GM21737 (cell line): ENCODE data around the gene SLC14A1.

Experiments
- ATAC-seq: cut with Tn5 transposase; IDR thresholded peaks from one replicate; pipeline ENCODE4 v1.9.1; 2021; ENCODE audit warnings: mild to moderate bottlenecking, moderate library complexity; ENCODE audit not compliant: unreplicated experiment

The SLC14A1 gene

DNA sequence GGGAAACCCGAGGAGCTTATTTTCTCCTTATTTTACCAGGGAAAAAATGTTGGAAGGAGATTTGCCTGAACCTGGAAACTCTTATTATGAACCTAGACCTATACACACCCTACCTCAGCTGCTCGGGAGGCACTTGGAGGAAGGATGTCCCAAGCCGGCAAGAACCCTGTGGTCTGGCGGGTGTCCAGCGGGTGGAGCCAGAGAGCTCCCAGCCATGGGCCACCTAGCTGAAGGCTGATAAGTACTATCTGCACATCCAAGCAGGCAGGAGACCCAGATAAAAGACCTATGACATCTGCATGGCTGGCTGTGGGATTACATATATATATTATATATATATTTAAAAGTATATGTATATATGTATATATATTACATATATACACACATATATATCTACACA, 1.1 kb upstream of the SLC14A1 start:
- peak; percentile 77 for ATAC-seq

DNA sequence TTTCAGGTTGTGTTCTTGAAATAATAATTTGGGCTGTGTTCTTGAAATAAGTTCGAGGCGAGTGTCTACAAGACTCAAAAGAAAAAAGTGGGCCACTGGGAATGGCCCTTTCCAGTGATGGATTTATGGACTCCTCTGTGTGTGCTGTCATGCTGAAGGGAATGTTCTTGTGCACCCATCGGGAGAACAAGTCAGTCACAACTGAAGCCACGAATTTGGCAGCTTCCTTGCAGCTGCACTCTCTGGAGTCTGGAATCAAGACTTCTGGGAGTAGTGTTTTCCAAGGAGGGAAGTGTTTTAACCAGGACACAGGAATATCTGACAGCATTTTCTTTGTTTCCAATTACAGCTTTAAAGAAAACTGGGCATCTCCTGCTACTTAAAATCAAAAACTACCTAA, 620 bp downstream of the SLC14A1 start:
- ATAC-seq: no peak

DNA sequence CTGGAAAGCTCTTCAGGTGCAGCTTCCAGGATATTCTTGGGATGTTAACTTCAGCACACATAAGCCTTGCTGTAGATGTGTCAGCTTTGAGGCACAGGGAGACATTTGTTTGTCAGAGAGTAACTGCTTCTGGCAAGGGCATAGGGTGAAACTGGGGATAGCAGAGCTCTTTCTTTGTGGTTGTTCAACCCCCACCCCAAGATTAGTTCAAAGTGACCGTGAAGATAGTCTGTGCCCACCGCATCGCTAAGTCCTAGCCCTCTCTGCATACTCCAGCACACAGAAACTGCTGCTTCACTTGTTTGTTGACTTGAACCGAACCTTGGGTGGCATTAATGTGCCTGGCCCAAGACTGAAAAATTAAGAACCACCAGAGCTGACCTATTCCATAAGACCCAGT, 1.4 kb downstream of the SLC14A1 start:
- no peak for ATAC-seq

- no peak for ATAC-seq
These were observed 2.6 kb downstream of the SLC14A1 start for GRCh38 chr18:45726603-45727002.

GRCh38 chr18:45727068-45727467, 3.1 kb downstream of the SLC14A1 start:
- ATAC-seq: no peak

GRCh38 chr18:45728336-45729010, 4.5 kb downstream of the SLC14A1 start:
- ATAC-seq: no peak

DNA sequence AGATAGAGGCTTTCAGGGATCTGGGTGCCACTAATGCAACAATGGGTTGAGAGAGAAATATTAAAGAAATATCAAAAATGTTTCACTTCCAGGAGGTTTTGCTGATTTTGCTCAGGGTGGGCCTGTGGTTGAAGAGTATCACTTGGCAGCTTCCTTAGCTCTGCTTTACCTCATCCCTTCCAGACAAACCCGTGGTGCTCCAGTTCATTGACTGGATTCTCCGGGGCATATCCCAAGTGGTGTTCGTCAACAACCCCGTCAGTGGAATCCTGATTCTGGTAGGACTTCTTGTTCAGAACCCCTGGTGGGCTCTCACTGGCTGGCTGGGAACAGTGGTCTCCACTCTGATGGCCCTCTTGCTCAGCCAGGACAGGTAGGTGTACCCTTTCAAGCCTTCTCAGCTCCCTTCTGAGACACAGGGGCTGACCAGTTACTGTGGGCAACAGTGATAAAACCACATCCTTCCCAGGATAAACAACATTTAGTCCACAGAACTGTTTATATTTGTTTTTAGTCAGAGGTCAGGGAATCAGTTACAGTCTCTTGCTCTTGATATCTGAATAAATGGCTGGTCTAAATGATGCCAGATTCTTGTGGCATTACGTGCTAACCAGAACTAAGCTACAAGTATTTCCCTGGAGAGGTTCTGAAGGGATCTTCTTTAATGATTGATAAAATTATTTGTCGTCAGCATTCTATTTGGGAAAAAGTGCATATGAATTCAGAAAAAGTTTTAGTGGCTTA, 7.0 kb downstream of the SLC14A1 start:
- ATAC-seq: no peak

- ATAC-seq: no peak
These were observed 7.7 kb downstream of the SLC14A1 start for GRCh38 chr18:45731716-45732115.

DNA sequence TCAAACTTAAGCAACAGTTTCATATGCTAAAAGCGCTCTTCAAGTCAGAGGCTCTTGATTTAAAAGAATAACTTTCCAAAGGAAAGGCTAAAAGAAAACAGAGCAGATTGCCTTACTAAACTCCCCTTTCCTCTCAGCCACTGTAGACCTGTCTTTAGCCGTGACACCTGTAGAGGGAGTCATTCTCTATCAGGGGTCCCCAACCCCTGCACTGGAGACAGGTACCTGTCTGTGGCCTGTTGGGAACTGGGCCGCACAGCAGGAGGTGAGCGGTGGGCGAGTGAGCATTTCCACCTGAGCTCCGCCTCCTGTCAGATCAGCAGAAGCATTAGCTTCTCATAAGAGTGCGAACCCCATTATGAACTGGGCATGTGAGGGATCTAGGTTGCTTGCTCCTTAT, 9.6 kb downstream of the SLC14A1 start:
- ATAC-seq: no peak

- ATAC-seq: no peak
These were observed 10.5 kb downstream of the SLC14A1 start for GRCh38 chr18:45734505-45734904.

DNA sequence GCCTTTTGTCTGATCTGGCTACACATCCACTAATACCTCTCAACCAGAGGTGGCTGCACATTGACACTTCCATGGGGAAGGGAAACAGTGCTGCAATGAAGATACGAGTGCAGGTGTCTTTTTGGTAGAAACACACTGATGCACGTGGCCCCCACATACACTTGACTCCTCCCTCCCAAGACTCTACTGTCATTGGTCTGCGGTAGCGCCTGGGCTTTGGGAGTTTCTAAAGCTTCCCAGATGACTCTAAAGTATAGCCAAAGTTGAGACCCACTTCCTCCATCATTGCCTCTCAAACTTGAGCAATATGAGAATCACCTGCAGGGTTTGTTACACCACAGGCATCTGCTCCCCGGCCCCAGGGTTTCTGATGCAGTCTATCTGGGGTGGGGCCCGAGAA, 11.0 kb downstream of the SLC14A1 start:
- no peak for ATAC-seq

DNA sequence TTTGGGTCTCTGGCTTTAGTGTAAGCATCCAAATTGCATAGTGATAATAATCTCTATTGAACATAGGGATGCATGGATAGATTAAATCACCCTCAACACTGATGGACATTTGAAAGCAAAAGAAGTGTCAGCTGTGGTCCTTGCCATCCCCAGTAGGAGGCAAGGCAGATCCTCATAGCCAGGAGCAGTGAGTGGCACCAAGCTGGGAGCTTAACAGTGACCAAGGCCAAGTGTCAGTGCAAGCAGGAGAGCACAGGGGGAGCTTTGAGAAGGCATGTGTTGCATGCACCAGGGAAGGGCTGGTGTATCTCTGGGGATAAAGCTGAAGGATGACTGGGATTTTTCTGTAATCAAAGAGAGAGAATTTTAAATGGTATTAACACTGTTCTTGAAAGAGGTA, 14.7 kb downstream of the SLC14A1 start:
- no peak for ATAC-seq

GRCh38 chr18:45739268-45739667, 15.3 kb downstream of the SLC14A1 start:
- no peak for ATAC-seq

DNA sequence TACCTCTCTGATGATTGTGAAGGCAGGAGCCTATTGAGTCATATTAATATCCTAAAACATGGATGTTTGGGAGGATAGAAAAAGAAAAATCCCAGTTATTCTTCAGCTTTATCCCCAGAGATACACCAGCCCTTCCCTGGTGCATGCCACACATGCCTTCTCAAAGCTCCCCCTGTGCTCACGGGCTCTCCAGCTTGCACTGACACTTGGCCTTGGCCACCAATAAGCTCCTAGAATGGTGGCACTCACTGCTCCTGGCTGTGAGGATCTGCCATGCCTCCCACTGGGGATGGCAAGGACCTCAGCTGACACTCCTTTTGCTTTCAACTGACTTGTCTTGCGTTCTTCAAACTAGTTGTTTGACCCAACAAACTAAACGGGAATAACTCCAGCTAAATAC, 15.9 kb downstream of the SLC14A1 start:
- ATAC-seq: no peak

DNA sequence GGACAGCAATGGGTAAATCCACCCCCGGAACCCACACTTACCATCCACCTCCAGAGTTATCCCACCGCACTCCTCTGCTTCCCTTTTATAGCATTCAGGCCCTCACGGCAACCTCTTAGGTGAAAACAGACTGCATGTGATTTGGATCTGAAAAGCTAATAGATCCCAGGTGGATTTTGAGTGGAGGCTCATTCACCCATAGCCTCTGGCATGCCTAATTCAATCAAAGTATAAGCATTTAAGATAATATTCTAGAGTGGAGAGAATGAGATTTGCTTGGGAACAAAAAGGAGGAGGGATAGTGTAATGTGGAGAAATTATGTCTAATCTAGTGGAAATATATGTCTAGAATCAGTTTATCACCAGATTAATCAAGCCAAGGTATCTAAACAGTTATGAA, 17.1 kb downstream of the SLC14A1 start:
- ATAC-seq: no peak

GRCh38 chr18:45745817-45746461, 22.0 kb downstream of the SLC14A1 start:
- no peak for ATAC-seq

- no peak for ATAC-seq
These were observed 24.5 kb downstream of the SLC14A1 start for GRCh38 chr18:45748501-45748900.

DNA sequence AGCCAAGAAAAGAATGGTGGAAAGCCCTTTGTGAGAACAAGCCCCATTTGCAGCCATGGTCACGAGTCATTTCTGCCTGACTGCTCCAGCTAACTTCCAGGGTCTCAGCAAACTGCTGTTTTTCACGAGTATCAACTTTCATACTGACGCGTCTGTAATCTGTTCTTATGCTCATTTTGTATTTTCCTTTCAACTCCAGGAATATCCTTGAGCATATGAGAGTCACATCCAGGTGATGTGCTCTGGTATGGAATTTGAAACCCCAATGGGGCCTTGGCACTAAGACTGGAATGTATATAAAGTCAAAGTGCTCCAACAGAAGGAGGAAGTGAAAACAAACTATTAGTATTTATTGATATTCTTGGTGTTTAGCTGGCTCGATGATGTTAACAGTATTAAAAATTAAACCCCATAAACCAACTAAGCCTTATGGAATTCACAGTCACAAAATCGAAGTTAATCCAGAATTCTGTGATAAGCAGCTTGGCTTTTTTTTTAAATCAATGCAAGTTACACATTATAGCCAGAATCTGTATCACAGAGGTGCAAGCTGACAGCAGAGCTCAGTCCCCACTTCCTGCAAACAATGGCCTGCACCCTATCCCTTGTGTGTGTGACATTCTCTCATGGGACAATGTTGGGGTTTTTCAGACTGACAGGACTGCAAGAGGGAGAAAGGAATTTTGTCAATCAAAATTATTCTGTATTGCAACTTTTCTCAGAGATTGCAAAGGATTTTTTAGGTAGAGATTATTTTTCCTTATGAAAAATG, 26.1 kb downstream of the SLC14A1 start:
- ATAC-seq: peak; percentile 59

GRCh38 chr18:45751766-45752165, 27.8 kb downstream of the SLC14A1 start:
- no peak for ATAC-seq

DNA sequence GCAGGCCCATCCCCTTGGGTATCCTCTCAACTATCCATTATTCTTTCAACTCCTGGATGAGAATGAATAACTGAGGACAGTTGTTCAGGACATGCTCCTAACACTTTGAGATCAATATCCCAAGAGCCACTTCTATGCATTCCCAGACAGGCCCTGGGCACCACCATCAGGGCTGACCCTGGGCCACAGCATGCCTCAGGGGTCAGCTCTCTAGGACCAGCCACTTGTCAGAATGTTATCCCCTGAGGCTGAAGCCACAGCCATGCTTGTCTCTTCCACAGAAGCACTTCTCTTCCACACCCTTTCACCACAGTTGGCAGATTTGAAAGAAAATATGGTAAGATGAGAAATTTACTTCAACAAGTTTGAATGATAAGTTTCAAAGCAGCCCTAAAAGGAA, 28.7 kb downstream of the SLC14A1 start:
- no peak for ATAC-seq

DNA sequence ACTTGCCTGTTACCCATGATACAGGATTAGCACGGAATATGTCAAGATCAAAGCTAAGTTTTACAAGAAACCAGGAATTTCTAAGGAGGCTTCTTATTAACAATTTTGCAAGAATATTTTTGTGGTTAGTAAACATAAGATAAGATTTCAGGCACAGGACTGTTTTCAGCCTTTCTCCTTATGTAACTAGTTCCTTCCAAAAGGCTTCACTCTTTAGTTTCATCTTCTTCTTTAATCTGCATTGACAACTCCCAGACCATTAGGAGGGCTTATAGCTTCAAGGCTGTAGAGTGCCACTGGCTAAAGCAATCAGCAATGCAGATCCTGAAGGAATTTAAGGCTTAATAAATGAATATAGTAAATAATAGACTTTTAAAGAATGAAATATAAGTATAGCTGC, 29.3 kb downstream of the SLC14A1 start:
- ATAC-seq: no peak
